ENCODE data around the gene FAM53B.
A peak's percentile ranks its signal among the peaks of the same experiment; 100 is the strongest.

The FAM53B gene

GRCh38 chr10:124742413-124743190 lies 1.6 kb downstream of the FAM53B start:
- no peak for DNase-seq

GRCh38 chr10:124741922-124742412 lies 2.2 kb downstream of the FAM53B start:
- no peak for DNase-seq

GRCh38 chr10:124741281-124741921 lies 2.8 kb downstream of the FAM53B start:
- peak; percentile 9 for DNase-seq

GRCh38 chr10:124740369-124741280 lies 3.6 kb downstream of the FAM53B start:
- no peak for DNase-seq

GRCh38 chr10:124739986-124740368 lies 4.2 kb downstream of the FAM53B start:
- no peak for DNase-seq

GRCh38 chr10:124739119-124739921 lies 4.9 kb downstream of the FAM53B start:
- no peak for DNase-seq

GRCh38 chr10:124738441-124738840 lies 5.7 kb downstream of the FAM53B start:
- DNase-seq = no peak

- no peak for DNase-seq
Measured at GRCh38 chr10:124737708-124738107, 6.5 kb downstream of the FAM53B start.

- no peak for DNase-seq
Measured at GRCh38 chr10:124737221-124737620, 7.0 kb downstream of the FAM53B start.

- DNase-seq = peak; percentile 79
Measured at GRCh38 chr10:124736491-124737136, 7.6 kb downstream of the FAM53B start.

- no peak for DNase-seq
Measured at GRCh38 chr10:124735491-124736286, 8.5 kb downstream of the FAM53B start.

- DNase-seq = no peak
Measured at GRCh38 chr10:124734311-124735166, 9.6 kb downstream of the FAM53B start.

GRCh38 chr10:124733571-124734245 lies 10.5 kb downstream of the FAM53B start:
- DNase-seq = no peak

GRCh38 chr10:124732931-124733570 lies 11.1 kb downstream of the FAM53B start:
- DNase-seq = no peak

GRCh38 chr10:124731551-124731950 lies 12.6 kb downstream of the FAM53B start:
- DNase-seq = no peak

- no peak for DNase-seq
Measured at GRCh38 chr10:124730790-124731189, 13.4 kb downstream of the FAM53B start.

GRCh38 chr10:124728830-124729661 lies 15.1 kb downstream of the FAM53B start:
- DNase-seq = no peak
